ENCODE results near the gene SF3B3.

- no peak for TF ChIP-seq CTCF (IDR thresholded peaks at IDR 0.05)
- no peak for TF ChIP-seq POLR2A (IDR thresholded peaks at IDR 0.05)
Observed at GRCh38 chr16:70480127-70481105, 43.2 kb upstream of the SF3B3 start.
